ENCODE measurements around the gene MAP3K8. TPM values are rescaled to one million over a fixed set of nuclear protein-coding genes. Genes with fewer than 3 reads are reported as not detected.

MAP3K8 gene
- total and polyA plus RNA-seq, 11 donors = 3.6 to 39.0 (median 5.8) TPM

DNA sequence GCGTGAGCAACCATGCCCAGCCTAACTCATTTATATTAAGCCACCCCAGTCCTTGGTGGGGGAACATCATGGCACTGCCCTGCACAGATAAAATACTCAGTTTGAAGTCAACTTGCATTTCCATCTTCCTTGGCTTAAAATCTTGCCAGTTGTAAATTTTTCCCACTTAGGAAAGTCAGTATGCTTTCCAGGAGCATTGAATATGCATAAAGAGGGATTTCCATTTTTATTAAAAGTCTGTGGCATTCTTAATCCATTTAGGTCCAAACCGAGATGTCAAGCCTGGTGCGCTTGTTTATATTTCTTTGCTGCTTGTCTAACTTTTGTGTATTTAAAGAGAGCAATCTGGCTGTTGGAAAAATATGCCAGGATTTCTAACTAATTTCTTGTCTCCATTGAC is 26.1 kb downstream of the MAP3K8 start:
- WGBS, 4 donors = 89 to 96% (median 95%) methylated on average over 3 of the region's 3 CpGs
- intact Hi-C loops (cut with DNase I) = loop anchor here in 1 of 10 donors (10.0 kb wide), 1 partner anchor 65 kb away; no protein-coding TSS in a partner anchor
- Histone ChIP-seq H3K27me3 (peaks cover 0 to 7% (median 0%) of the 10 kb centered on the region in 9 donors), H3K4me3 (no peak overlapping the region), H3K27ac (peak overlapping the region in 2 of 12 donors; percentile 66 to 71), H3K36me3 (peaks cover 0 to 68% (median 54%) of the 10 kb centered on the region in 9 donors), H3K4me1 (peaks cover 13 to 51% (median 22%) of the 10 kb centered on the region in 12 donors), H3K9me3 (no peaks in the 10 kb centered on the region)
- TF ChIP-seq, protein P1, sequence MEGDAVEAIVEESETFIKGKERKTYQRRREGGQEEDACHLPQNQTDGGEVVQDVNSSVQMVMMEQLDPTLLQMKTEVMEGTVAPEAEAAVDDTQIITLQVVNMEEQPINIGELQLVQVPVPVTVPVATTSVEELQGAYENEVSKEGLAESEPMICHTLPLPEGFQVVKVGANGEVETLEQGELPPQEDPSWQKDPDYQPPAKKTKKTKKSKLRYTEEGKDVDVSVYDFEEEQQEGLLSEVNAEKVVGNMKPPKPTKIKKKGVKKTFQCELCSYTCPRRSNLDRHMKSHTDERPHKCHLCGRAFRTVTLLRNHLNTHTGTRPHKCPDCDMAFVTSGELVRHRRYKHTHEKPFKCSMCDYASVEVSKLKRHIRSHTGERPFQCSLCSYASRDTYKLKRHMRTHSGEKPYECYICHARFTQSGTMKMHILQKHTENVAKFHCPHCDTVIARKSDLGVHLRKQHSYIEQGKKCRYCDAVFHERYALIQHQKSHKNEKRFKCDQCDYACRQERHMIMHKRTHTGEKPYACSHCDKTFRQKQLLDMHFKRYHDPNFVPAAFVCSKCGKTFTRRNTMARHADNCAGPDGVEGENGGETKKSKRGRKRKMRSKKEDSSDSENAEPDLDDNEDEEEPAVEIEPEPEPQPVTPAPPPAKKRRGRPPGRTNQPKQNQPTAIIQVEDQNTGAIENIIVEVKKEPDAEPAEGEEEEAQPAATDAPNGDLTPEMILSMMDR (IDR thresholded peaks at IDR 0.05) = no peak
- no peak for TF ChIP-seq POLR2A (IDR thresholded peaks at IDR 0.05)
- ATAC-seq = no peak
- DNase-seq = no peak

DNA sequence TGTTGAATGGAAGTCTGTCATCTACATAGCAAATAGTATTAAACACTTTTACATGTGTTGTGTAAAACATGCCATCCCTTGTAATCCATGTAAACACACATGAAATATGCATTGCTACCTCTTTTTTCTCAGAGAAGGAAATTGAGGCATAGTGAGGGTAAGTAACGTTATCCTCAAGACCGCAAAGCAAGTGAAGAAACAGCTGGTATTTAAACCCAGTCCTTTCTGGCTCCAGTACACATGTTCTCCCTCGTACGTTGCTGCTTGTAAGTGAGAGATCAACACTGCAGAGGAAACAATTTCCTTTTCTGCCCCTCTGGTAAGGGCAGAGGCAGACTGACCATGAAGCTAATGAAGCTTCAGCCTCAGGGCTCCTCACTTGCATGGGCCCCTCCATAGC is 28.5 kb downstream of the MAP3K8 start:
- Histone ChIP-seq H3K9me3 (no peaks in the 10 kb centered on the region), H3K4me1 (peaks cover 0 to 28% (median under 1%) of the 10 kb centered on the region in 12 donors), H3K4me3 (no peak overlapping the region), H3K27ac (peak overlapping the region in 1 of 12 donors; percentile 21), H3K36me3 (peaks cover 0 to 56% (median 51%) of the 10 kb centered on the region in 9 donors), H3K27me3 (peaks cover 0 to 7% (median 0%) of the 10 kb centered on the region in 9 donors)
- ATAC-seq (no peak), DNase-seq (no peak)
- intact Hi-C loops (cut with DNase I) = loop anchor here in 1 of 10 donors (10.0 kb wide), 1 partner anchor 62 kb away; no protein-coding TSS in a partner anchor
- no peak for TF ChIP-seq POLR2A (IDR thresholded peaks at IDR 0.05)
- TF ChIP-seq, protein P1 (IDR thresholded peaks at IDR 0.05) = no peak
- WGBS, 4 donors = 54 to 65% (median 62%) methylated on average over 4 of the region's 4 CpGs

DNA sequence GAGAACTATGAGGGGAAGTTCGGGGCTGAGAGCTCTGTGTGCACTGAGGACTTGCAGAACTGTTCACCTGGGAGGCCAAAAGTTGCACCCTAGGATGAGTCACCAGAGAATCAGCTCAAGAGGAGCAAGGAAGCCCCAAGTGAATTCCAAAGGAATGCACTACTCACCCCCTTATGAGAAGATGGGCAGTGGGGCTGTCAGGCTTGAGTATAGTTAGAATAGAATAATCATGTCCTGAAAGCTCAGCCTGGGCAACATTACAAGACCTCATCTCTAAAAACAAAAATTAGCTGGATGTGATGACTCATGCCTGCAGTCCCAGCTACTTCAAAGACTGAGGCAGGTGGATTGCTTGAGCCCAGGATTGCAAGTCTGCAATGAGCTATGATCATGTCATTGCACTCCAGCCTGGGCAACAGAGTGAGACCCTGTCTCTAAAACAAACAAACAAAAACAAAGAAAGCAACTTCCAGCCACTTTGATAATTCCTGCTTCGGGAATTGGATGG is 30.0 kb downstream of the MAP3K8 start:
- no peak overlapping the region for H3K27ac ChIP-seq
- H3K9me3 ChIP-seq = no peaks in the 10 kb centered on the region
- peaks cover 0 to 25% (median 0%) of the 10 kb centered on the region in 12 donors for H3K4me1 ChIP-seq
- peaks cover 0 to 41% (median 37%) of the 10 kb centered on the region in 9 donors for H3K36me3 ChIP-seq
- no peak for TF ChIP-seq POLR2A (IDR thresholded peaks at IDR 0.05)
- no peak for DNase-seq
- H3K4me3 ChIP-seq = no peak overlapping the region
- WGBS, 4 donors = 74 to 89% (median 82%) methylated on average over 2 of the region's 2 CpGs
- ATAC-seq = no peak
- intact Hi-C loops (cut with DNase I) = loop anchor here in 1 of 10 donors (10.0 kb wide), 1 partner anchor 61 kb away; no protein-coding TSS in a partner anchor
- peaks cover 0 to 3% (median 0%) of the 10 kb centered on the region in 9 donors for H3K27me3 ChIP-seq

DNA sequence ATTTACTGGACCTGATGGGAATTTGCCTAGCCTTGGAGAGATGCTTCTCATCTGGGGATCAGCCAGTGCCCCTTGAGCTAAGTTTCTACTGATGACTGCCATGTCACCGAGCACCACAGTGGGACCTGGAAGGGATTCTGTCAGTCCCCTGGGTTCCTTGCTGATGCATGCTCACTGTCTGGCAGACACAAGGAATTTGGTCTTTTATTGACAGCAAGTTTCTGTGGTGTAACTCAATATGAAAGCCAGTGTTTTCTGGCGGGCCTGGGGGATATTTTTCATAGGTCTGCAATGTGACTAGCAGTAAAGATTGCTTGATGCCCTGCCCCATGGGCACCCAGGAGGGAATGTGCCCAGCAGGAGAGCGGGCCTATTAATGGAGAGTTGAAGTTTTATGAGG is 30.7 kb downstream of the MAP3K8 start:
- Histone ChIP-seq H3K4me3 (no peak overlapping the region), H3K4me1 (peaks cover 0 to 18% (median 0%) of the 10 kb centered on the region in 12 donors), H3K27me3 (no peaks in the 10 kb centered on the region), H3K27ac (no peak overlapping the region), H3K36me3 (peaks cover 0 to 34% (median 30%) of the 10 kb centered on the region in 9 donors), H3K9me3 (no peaks in the 10 kb centered on the region)
- DNase-seq (no peak), ATAC-seq (no peak)
- 90 to 97% (median 92%) methylated on average over 3 of the region's 3 CpGs for WGBS, 4 donors
- TF ChIP-seq POLR2A (IDR thresholded peaks at IDR 0.05) = no peak
- TF ChIP-seq, protein P1 (IDR thresholded peaks at IDR 0.05) = no peak
- intact Hi-C loops (cut with DNase I) = loop anchor here in 1 of 10 donors (10.0 kb wide), 1 partner anchor 60 kb away; no protein-coding TSS in a partner anchor
